Esophagus squamous epithelium (tissue), 4 donors: Measurements from ENCODE around the gene SGTA.
"Not testable (repeated sequence)": the region's sequence is repeated elsewhere in the genome, so short reads cannot be mapped to it uniquely, and the experiment has no call there.

Experiments used
- CTCF ChIP-seq, 6 experiments: fragments of 450-650 bp in 4 of 6; fragments of 200-600 bp in 2 of 6; sonication (generic) in 2 of 6; IDR thresholded peaks; one replicate each; pipeline ENCODE4 v1.5.1; 2016 to 2019; ENCODE audit warnings: antibody characterized with exemption in 6 of 6, mild to moderate bottlenecking in 4 of 6, moderate library complexity in 4 of 6
- POLR2A ChIP-seq, 4 donors: fragments of 450-650 bp; IDR thresholded peaks; one replicate each; pipeline ENCODE4 v1.6.1; 2017; ENCODE audit warnings: antibody characterized with exemption in 4 of 4, mild to moderate bottlenecking in 4 of 4, moderate library complexity in 3 of 4

DNA sequence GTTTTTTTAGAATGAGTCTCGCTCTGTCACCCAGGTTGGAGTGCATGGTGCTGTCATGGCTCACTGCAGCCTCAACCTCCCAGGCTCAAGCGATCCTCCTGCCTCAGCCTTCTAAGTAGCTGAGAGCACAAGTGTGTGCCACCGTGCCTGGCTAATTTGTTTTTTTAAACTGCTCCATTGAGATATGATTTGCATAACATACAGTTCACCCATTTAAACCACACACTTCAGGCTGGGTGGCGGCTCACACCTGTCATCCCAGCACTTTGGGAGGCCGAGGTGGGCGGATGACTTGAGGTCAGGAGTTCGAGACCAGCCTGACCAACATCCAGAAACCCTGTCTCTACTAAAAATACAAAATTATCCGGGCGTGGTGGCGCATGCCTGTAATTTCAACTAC lies 9.6 kb upstream of the SGTA start:
- TF ChIP-seq POLR2A, CTCF (IDR thresholded peaks at IDR 0.05): not testable (repeated sequence)
